Measurements from ENCODE around the gene SRGAP1.

The SRGAP1 gene

GRCh38 chr12:63929426-63929825 is 84.9 kb downstream of the SRGAP1 start:
- no peaks in the 10 kb centered on the region for H3K4me1 ChIP-seq (ENCODE audit: control insufficient read depth, insufficient read depth, low read length)
- H3K4me3 ChIP-seq (ENCODE audit: low read depth, low read length): no peak overlapping the region
- no peaks in the 10 kb centered on the region for H3K9me3 ChIP-seq (ENCODE audit: control insufficient read depth, insufficient read depth, low read depth, low read length)
- POLR2A ChIA-PET: no interaction called here
- TF ChIP-seq KLF16 (tag by site-specific recombination; IDR thresholded peaks at IDR 0.05) (no peak), ZNF184 (tag by site-specific recombination; IDR thresholded peaks at IDR 0.05) (no peak), PRDM2 (tag by site-specific recombination; IDR thresholded peaks at IDR 0.05; ENCODE audit: borderline replicate concordance) (no peak), MYNN (tag by site-specific recombination; IDR thresholded peaks at IDR 0.05; ENCODE audit: borderline replicate concordance) (no peak), PRDM4 (tag by site-specific recombination; IDR thresholded peaks at IDR 0.05) (no peak), SCRT2 (tag by site-specific recombination; IDR thresholded peaks at IDR 0.05) (no peak)
- CTCF ChIA-PET: no interaction called here
- no peak overlapping the region for H3K27ac ChIP-seq (ENCODE audit: extremely low read depth, low read depth, low read length)
- no peaks in the 10 kb centered on the region for H3K36me3 ChIP-seq (ENCODE audit: control insufficient read depth in 2 of 2, insufficient read depth in 1 of 2, low read length in 2 of 2)

- no peaks in the 10 kb centered on the region for H3K36me3 ChIP-seq (ENCODE audit: control insufficient read depth in 2 of 2, insufficient read depth in 1 of 2, low read length in 2 of 2)
- no peak overlapping the region for H3K4me3 ChIP-seq (ENCODE audit: low read depth, low read length)
- CTCF ChIA-PET: no interaction called here
- no peaks in the 10 kb centered on the region for H3K4me1 ChIP-seq (ENCODE audit: control insufficient read depth, insufficient read depth, low read length)
- no peaks in the 10 kb centered on the region for H3K9me3 ChIP-seq (ENCODE audit: control insufficient read depth, insufficient read depth, low read depth, low read length)
- TF ChIP-seq ZNF433 (tag by site-specific recombination; IDR thresholded peaks at IDR 0.05; ENCODE audit: low read depth) (no peak), ZNF555 (tag by site-specific recombination; conservative IDR thresholded peaks at IDR 0.05) (no peak), ZNF600 (tag by site-specific recombination; IDR thresholded peaks at IDR 0.05) (no peak), KLF7 (tag by site-specific recombination; IDR thresholded peaks at IDR 0.05; ENCODE audit: borderline replicate concordance) (no peak), MYNN (tag by site-specific recombination; IDR thresholded peaks at IDR 0.05; ENCODE audit: borderline replicate concordance) (no peak), ZNF692 (tag by site-specific recombination; IDR thresholded peaks at IDR 0.05) (no peak), ZNF221 (tag by site-specific recombination; IDR thresholded peaks at IDR 0.05; ENCODE audit: borderline replicate concordance) (no peak), ZSCAN4 (tag by site-specific recombination; IDR thresholded peaks at IDR 0.05) (no peak), ZFP3 (tag by site-specific recombination; IDR thresholded peaks at IDR 0.05; ENCODE audit: low read depth) (no peak), ZFP41 (tag by site-specific recombination; IDR thresholded peaks at IDR 0.05; ENCODE audit: borderline replicate concordance) (no peak)
- no peak overlapping the region for H3K27ac ChIP-seq (ENCODE audit: extremely low read depth, low read depth, low read length)
- POLR2A ChIA-PET: no interaction called here
These were observed 86.5 kb downstream of the SRGAP1 start for GRCh38 chr12:63930971-63931370.
